ENCODE results near the gene CWH43.

The CWH43 gene

GRCh38 chr4:48963042-48963679 is 22.9 kb upstream of the CWH43 start:
- H3K27me3 ChIP-seq (ENCODE audit: control insufficient read depth in 3 of 3, insufficient read depth in 3 of 3, low read depth in 1 of 3, low read length in 3 of 3), result no peaks in the 10 kb centered on the region
- no peaks in the 10 kb centered on the region for H3K79me1 ChIP-seq (ENCODE audit: low read depth, low read length)
- H3K23ac ChIP-seq (ENCODE audit: low read depth, low read length, poor library complexity), result no peak overlapping the region
- H2BK12ac ChIP-seq (ENCODE audit: low read length), result no peak overlapping the region
- H4K8ac ChIP-seq (ENCODE audit: low read depth, low read length), result no peak overlapping the region
- H3K9me3 ChIP-seq (replicated peaks in 1 of 2; ENCODE audit: control insufficient read depth in 2 of 2, insufficient read depth in 1 of 2, low read depth in 1 of 2, low read length in 2 of 2), result no peaks in the 10 kb centered on the region
- H3K4me1 ChIP-seq (ENCODE audit: control insufficient read depth in 2 of 2, insufficient read depth in 1 of 2, low read depth in 1 of 2, low read length in 2 of 2), result peaks cover 7 to 19% of the 10 kb centered on the region in 2 donors
- no peaks in the 10 kb centered on the region for H3K36me3 ChIP-seq (replicated peaks in 1 of 2; ENCODE audit: control insufficient read depth in 2 of 2, insufficient read depth in 2 of 2, low read length in 2 of 2)
- H3K27ac ChIP-seq (replicated peaks; ENCODE audit: low read length), result no peak overlapping the region
- no peak overlapping the region for H3K4ac ChIP-seq (ENCODE audit: low read length)
- WGBS, 2 donors (ENCODE audit: extremely low coverage in 2 of 2, insufficient read length in 2 of 2, insufficient replicate concordance in 1 of 2), result no CpG with 5 or more reads among the region's 5 CpGs
- H3K4me3 ChIP-seq (ENCODE audit: low read length in 2 of 2), result no peak overlapping the region
- no peak overlapping the region for H2AFZ ChIP-seq (ENCODE audit: low read length)
- no peak overlapping the region for H3K18ac ChIP-seq (ENCODE audit: low read length)
- no peak overlapping the region for H3K14ac ChIP-seq (ENCODE audit: low read length)
- DNase-seq (ENCODE audit: low spot score), result peak; percentile 67
- no peak overlapping the region for H2BK120ac ChIP-seq (ENCODE audit: low read depth, low read length)
- H3K9ac ChIP-seq (ENCODE audit: low read depth, low read length, poor library complexity), result no peak overlapping the region
- H2AK5ac ChIP-seq (ENCODE audit: low read depth, low read length), result no peak overlapping the region
- H2BK5ac ChIP-seq (ENCODE audit: low read length), result no peak overlapping the region
- no peak overlapping the region for H4K91ac ChIP-seq (ENCODE audit: low read depth, low read length, poor library complexity)
- H3K4me2 ChIP-seq (ENCODE audit: insufficient read depth, low read length, poor library complexity, severe bottlenecking), result no peak overlapping the region
- no peak overlapping the region for H2BK15ac ChIP-seq (ENCODE audit: low read length)

- H3K9me3 ChIP-seq (replicated peaks in 1 of 2; ENCODE audit: control insufficient read depth in 2 of 2, insufficient read depth in 1 of 2, low read depth in 1 of 2, low read length in 2 of 2), result no peaks in the 10 kb centered on the region
- H3K14ac ChIP-seq (ENCODE audit: low read length), result no peak overlapping the region
- H4K91ac ChIP-seq (ENCODE audit: low read depth, low read length, poor library complexity), result no peak overlapping the region
- H2BK12ac ChIP-seq (ENCODE audit: low read length), result no peak overlapping the region
- no peak overlapping the region for H2BK120ac ChIP-seq (ENCODE audit: low read depth, low read length)
- H3K27ac ChIP-seq (replicated peaks; ENCODE audit: low read length), result no peak overlapping the region
- H3K4ac ChIP-seq (ENCODE audit: low read length), result no peak overlapping the region
- peaks cover 7 to 19% of the 10 kb centered on the region in 2 donors for H3K4me1 ChIP-seq (ENCODE audit: control insufficient read depth in 2 of 2, insufficient read depth in 1 of 2, low read depth in 1 of 2, low read length in 2 of 2)
- peak overlapping the region; percentile 54 for H2AFZ ChIP-seq (ENCODE audit: low read length)
- no peaks in the 10 kb centered on the region for H3K27me3 ChIP-seq (ENCODE audit: control insufficient read depth in 3 of 3, insufficient read depth in 3 of 3, low read depth in 1 of 3, low read length in 3 of 3)
- no peak overlapping the region for H3K18ac ChIP-seq (ENCODE audit: low read length)
- no peak overlapping the region for H2BK5ac ChIP-seq (ENCODE audit: low read length)
- H4K8ac ChIP-seq (ENCODE audit: low read depth, low read length), result no peak overlapping the region
- H3K9ac ChIP-seq (ENCODE audit: low read depth, low read length, poor library complexity), result no peak overlapping the region
- H2AK5ac ChIP-seq (ENCODE audit: low read depth, low read length), result no peak overlapping the region
- no peak overlapping the region for H3K4me2 ChIP-seq (ENCODE audit: insufficient read depth, low read length, poor library complexity, severe bottlenecking)
- H2BK15ac ChIP-seq (ENCODE audit: low read length), result no peak overlapping the region
- H3K23ac ChIP-seq (ENCODE audit: low read depth, low read length, poor library complexity), result no peak overlapping the region
- no peak for DNase-seq (ENCODE audit: low spot score)
- no peaks in the 10 kb centered on the region for H3K36me3 ChIP-seq (replicated peaks in 1 of 2; ENCODE audit: control insufficient read depth in 2 of 2, insufficient read depth in 2 of 2, low read length in 2 of 2)
- no peak overlapping the region for H3K4me3 ChIP-seq (ENCODE audit: low read length in 2 of 2)
- H3K79me1 ChIP-seq (ENCODE audit: low read depth, low read length), result no peaks in the 10 kb centered on the region
These were observed 19.0 kb upstream of the CWH43 start for GRCh38 chr4:48967101-48967500.

- H3K23ac ChIP-seq (ENCODE audit: low read depth, low read length, poor library complexity), result no peak overlapping the region
- H3K4me2 ChIP-seq (ENCODE audit: insufficient read depth, low read length, poor library complexity, severe bottlenecking), result no peak overlapping the region
- no peak overlapping the region for H2BK5ac ChIP-seq (ENCODE audit: low read length)
- no peak overlapping the region for H4K8ac ChIP-seq (ENCODE audit: low read depth, low read length)
- H3K4ac ChIP-seq (ENCODE audit: low read length), result no peak overlapping the region
- H2BK15ac ChIP-seq (ENCODE audit: low read length), result no peak overlapping the region
- H2AK5ac ChIP-seq (ENCODE audit: low read depth, low read length), result no peak overlapping the region
- H3K18ac ChIP-seq (ENCODE audit: low read length), result no peak overlapping the region
- peaks cover 0 to 2% (median 0%) of the 10 kb centered on the region in 3 experiments for H3K27me3 ChIP-seq (ENCODE audit: control insufficient read depth in 3 of 3, insufficient read depth in 3 of 3, low read depth in 1 of 3, low read length in 3 of 3)
- H3K9ac ChIP-seq (ENCODE audit: low read depth, low read length, poor library complexity), result no peak overlapping the region
- peak overlapping the region; percentile 54 for H2AFZ ChIP-seq (ENCODE audit: low read length)
- no peak overlapping the region for H3K4me3 ChIP-seq (ENCODE audit: low read length in 2 of 2)
- H4K91ac ChIP-seq (ENCODE audit: low read depth, low read length, poor library complexity), result no peak overlapping the region
- no peaks in the 10 kb centered on the region for H3K79me1 ChIP-seq (ENCODE audit: low read depth, low read length)
- H3K9me3 ChIP-seq (replicated peaks in 1 of 2; ENCODE audit: control insufficient read depth in 2 of 2, insufficient read depth in 1 of 2, low read depth in 1 of 2, low read length in 2 of 2), result no peaks in the 10 kb centered on the region
- no CpG with 5 or more reads among the region's 1 CpG for WGBS, 2 donors (ENCODE audit: extremely low coverage in 2 of 2, insufficient read length in 2 of 2, insufficient replicate concordance in 1 of 2)
- no peaks in the 10 kb centered on the region for H3K36me3 ChIP-seq (replicated peaks in 1 of 2; ENCODE audit: control insufficient read depth in 2 of 2, insufficient read depth in 2 of 2, low read length in 2 of 2)
- H3K27ac ChIP-seq (replicated peaks; ENCODE audit: low read length), result no peak overlapping the region
- H2BK120ac ChIP-seq (ENCODE audit: low read depth, low read length), result no peak overlapping the region
- H3K14ac ChIP-seq (ENCODE audit: low read length), result no peak overlapping the region
- H3K4me1 ChIP-seq (ENCODE audit: control insufficient read depth in 2 of 2, insufficient read depth in 1 of 2, low read depth in 1 of 2, low read length in 2 of 2), result peaks cover 7 to 19% of the 10 kb centered on the region in 2 donors
- no peak overlapping the region for H2BK12ac ChIP-seq (ENCODE audit: low read length)
- no peak for DNase-seq (ENCODE audit: low spot score)
These were observed 18.4 kb upstream of the CWH43 start for GRCh38 chr4:48967631-48968030.

- no peak for DNase-seq (ENCODE audit: low spot score)
- no peak overlapping the region for H4K91ac ChIP-seq (ENCODE audit: low read depth, low read length, poor library complexity)
- H3K27me3 ChIP-seq (ENCODE audit: control insufficient read depth in 3 of 3, insufficient read depth in 3 of 3, low read depth in 1 of 3, low read length in 3 of 3), result peaks cover 0 to 4% (median 0%) of the 10 kb centered on the region in 3 experiments
- no peak overlapping the region for H3K14ac ChIP-seq (ENCODE audit: low read length)
- no peak overlapping the region for H3K4ac ChIP-seq (ENCODE audit: low read length)
- no peak overlapping the region for H4K8ac ChIP-seq (ENCODE audit: low read depth, low read length)
- peaks cover 7 to 19% of the 10 kb centered on the region in 2 donors for H3K4me1 ChIP-seq (ENCODE audit: control insufficient read depth in 2 of 2, insufficient read depth in 1 of 2, low read depth in 1 of 2, low read length in 2 of 2)
- H3K18ac ChIP-seq (ENCODE audit: low read length), result no peak overlapping the region
- no peak overlapping the region for H3K27ac ChIP-seq (replicated peaks; ENCODE audit: low read length)
- no peak overlapping the region for H3K9ac ChIP-seq (ENCODE audit: low read depth, low read length, poor library complexity)
- H3K9me3 ChIP-seq (replicated peaks in 1 of 2; ENCODE audit: control insufficient read depth in 2 of 2, insufficient read depth in 1 of 2, low read depth in 1 of 2, low read length in 2 of 2), result no peaks in the 10 kb centered on the region
- H2BK12ac ChIP-seq (ENCODE audit: low read length), result no peak overlapping the region
- H2AK5ac ChIP-seq (ENCODE audit: low read depth, low read length), result no peak overlapping the region
- no peak overlapping the region for H3K23ac ChIP-seq (ENCODE audit: low read depth, low read length, poor library complexity)
- WGBS, 2 donors (ENCODE audit: extremely low coverage in 2 of 2, insufficient read length in 2 of 2, insufficient replicate concordance in 1 of 2), result no CpG with 5 or more reads among the region's 4 CpGs
- H3K4me2 ChIP-seq (ENCODE audit: insufficient read depth, low read length, poor library complexity, severe bottlenecking), result no peak overlapping the region
- no peak overlapping the region for H2AFZ ChIP-seq (ENCODE audit: low read length)
- H2BK15ac ChIP-seq (ENCODE audit: low read length), result no peak overlapping the region
- H3K79me1 ChIP-seq (ENCODE audit: low read depth, low read length), result no peaks in the 10 kb centered on the region
- H3K4me3 ChIP-seq (ENCODE audit: low read length in 2 of 2), result no peak overlapping the region
- H2BK120ac ChIP-seq (ENCODE audit: low read depth, low read length), result no peak overlapping the region
- H3K36me3 ChIP-seq (replicated peaks in 1 of 2; ENCODE audit: control insufficient read depth in 2 of 2, insufficient read depth in 2 of 2, low read length in 2 of 2), result no peaks in the 10 kb centered on the region
- no peak overlapping the region for H2BK5ac ChIP-seq (ENCODE audit: low read length)
These were observed 17.3 kb upstream of the CWH43 start for GRCh38 chr4:48968814-48969213.
